Sciatic nerve (tissue), 2 donors: ENCODE results near the gene TP53TG3B. TPM values are rescaled to one million over a fixed set of nuclear protein-coding genes. Genes with fewer than 3 reads are reported as not detected.
"Not testable (repeated sequence)": the region's sequence is repeated elsewhere in the genome, so short reads cannot be mapped to it uniquely, and the experiment has no call there.

Experiments used
- ATAC-seq: fragments of 200-7000 bp; cut with Tn5 transposase; one replicate; pipeline ENCODE4 v1.9.1; 2020; ENCODE audit warnings: mild to moderate bottlenecking, moderate library complexity
- DNase-seq: peaks from one replicate; pipeline ENCODE4 v3.0.0-alpha.2; 2020; ENCODE audit warnings: low spot score
- intact Hi-C: fragments of 100-400 bp; cut with DNase I; formaldehyde crosslinking; loops from one replicate; pipeline ENCODE4 v1.14.2; 2022
- total RNA-seq: library from RNA; stranded (reverse); fragmentation: NEBNext Ultra II Directional; extraction: Animal tissue kit (Norgen Biotek cat#: 25700); gene quantifications from one replicate; pipeline ENCODE4 v1.2.1, GENCODE V29; 2021
- donor health status: DM: no; HTN: no; CAD: no.
- donor health status: DM: no; HTN: no; CAD: no.

The TP53TG3B gene
- total RNA-seq, result not detected

- intact Hi-C loops, ATAC-seq, DNase-seq: not testable (repeated sequence)
These were observed at the start of gene TP53TG3B for GRCh38 chr16:33360541-33360940. TP53TG3B (plus strand) TSS chr16:33360841; CDS start chr16:33360909, 68 bp downstream.

- ATAC-seq, intact Hi-C loops, DNase-seq: not testable (repeated sequence)
These were observed 24.2 kb upstream of the TP53TG3B start for GRCh38 chr16:33336226-33337012.

GRCh38 chr16:33337627-33338542 lies 22.8 kb upstream of the TP53TG3B start:
- ATAC-seq, intact Hi-C loops, DNase-seq: not testable (repeated sequence)

- DNase-seq, ATAC-seq, intact Hi-C loops: not testable (repeated sequence)
These were observed 22.1 kb upstream of the TP53TG3B start for GRCh38 chr16:33338543-33338951.

- intact Hi-C loops, DNase-seq: not testable (repeated sequence)
- ATAC-seq, result peak; percentile 76
These were observed 21.3 kb upstream of the TP53TG3B start for GRCh38 chr16:33339093-33340061.

Other genes starting within 250 kb of the TP53TG3B start
- not detected for gene TP53TG3C, start 166.6 kb upstream of the TP53TG3B start, total RNA-seq
- not detected for gene TP53TG3E, start 56.5 kb upstream of the TP53TG3B start, total RNA-seq
- gene TP53TG3F, start 98.8 kb downstream of the TP53TG3B start, total RNA-seq, result not detected